Measurements from ENCODE around the gene SLC9A8. TPM values are rescaled to one million over a fixed set of nuclear protein-coding genes. Genes with fewer than 3 reads are reported as not detected.

Gene SLC9A8
- polyA plus RNA-seq, 3 donors from 2014 or later: 2.5 to 9.1 (median 3.2) TPM

- Mint-ChIP-seq H3K9me3 (no peaks in the 10 kb centered on the region), H3K4me3 (no peak overlapping the region), H3K36me3 (peaks cover 16 to 30% (median 16%) of the 10 kb centered on the region in 3 donors), H3K27me3 (ENCODE audit: low read depth in 3 of 3) (peaks cover 0 to 1% (median 0%) of the 10 kb centered on the region in 3 donors), H3K27ac (peak overlapping the region in 1 of 6 donors; percentile 71), H3K4me1 (peaks cover 0 to 3% of the 10 kb centered on the region in 2 donors)
- DNase-seq: no peak
These were observed 57.6 kb downstream of the SLC9A8 start for GRCh38 chr20:49870261-49870660.

- peaks cover 16 to 21% (median 16%) of the 10 kb centered on the region in 3 donors for H3K36me3 Mint-ChIP-seq
- no peak overlapping the region for H3K27ac Mint-ChIP-seq
- H3K4me1 Mint-ChIP-seq: peaks cover 0 to 3% of the 10 kb centered on the region in 2 donors
- no peaks in the 10 kb centered on the region for H3K9me3 Mint-ChIP-seq
- H3K4me3 Mint-ChIP-seq: no peak overlapping the region
- H3K27me3 Mint-ChIP-seq (ENCODE audit: low read depth in 3 of 3): no peaks in the 10 kb centered on the region
- no peak for DNase-seq
These were observed 58.8 kb downstream of the SLC9A8 start for GRCh38 chr20:49871391-49871948.

- Mint-ChIP-seq H3K27me3 (ENCODE audit: low read depth in 3 of 3) (no peaks in the 10 kb centered on the region), H3K36me3 (peaks cover 11 to 15% (median 12%) of the 10 kb centered on the region in 3 donors), H3K9me3 (no peaks in the 10 kb centered on the region), H3K4me1 (no peaks in the 10 kb centered on the region), H3K4me3 (no peak overlapping the region), H3K27ac (no peak overlapping the region)
- no peak for DNase-seq
These were observed 59.4 kb downstream of the SLC9A8 start for GRCh38 chr20:49872056-49872455.

GRCh38 chr20:49874696-49875095, 62.1 kb downstream of the SLC9A8 start:
- Mint-ChIP-seq H3K36me3 (peaks cover 8 to 19% (median 9%) of the 10 kb centered on the region in 3 donors), H3K9me3 (no peaks in the 10 kb centered on the region), H3K27ac (peak overlapping the region in 2 of 6 donors; percentile 45 to 62), H3K4me3 (no peak overlapping the region), H3K4me1 (no peaks in the 10 kb centered on the region), H3K27me3 (ENCODE audit: low read depth in 3 of 3) (no peaks in the 10 kb centered on the region)
- DNase-seq: no peak

GRCh38 chr20:49877386-49877921, 64.8 kb downstream of the SLC9A8 start:
- peak overlapping the region in 1 of 6 donors; percentile 63 for H3K27ac Mint-ChIP-seq
- DNase-seq: no peak
- H3K27me3 Mint-ChIP-seq (ENCODE audit: low read depth in 3 of 3): no peaks in the 10 kb centered on the region
- no peak overlapping the region for H3K4me3 Mint-ChIP-seq
- H3K9me3 Mint-ChIP-seq: no peaks in the 10 kb centered on the region
- H3K36me3 Mint-ChIP-seq: peaks cover 11 to 31% (median 20%) of the 10 kb centered on the region in 3 donors
- H3K4me1 Mint-ChIP-seq: no peaks in the 10 kb centered on the region

GRCh38 chr20:49878977-49879376, 66.3 kb downstream of the SLC9A8 start:
- H3K27me3 Mint-ChIP-seq (ENCODE audit: low read depth in 3 of 3): no peaks in the 10 kb centered on the region
- H3K36me3 Mint-ChIP-seq: peaks cover 11 to 37% (median 22%) of the 10 kb centered on the region in 3 donors
- H3K9me3 Mint-ChIP-seq: no peaks in the 10 kb centered on the region
- H3K27ac Mint-ChIP-seq: no peak overlapping the region
- DNase-seq: no peak
- no peak overlapping the region for H3K4me3 Mint-ChIP-seq
- H3K4me1 Mint-ChIP-seq: no peaks in the 10 kb centered on the region

- H3K36me3 Mint-ChIP-seq: peaks cover 6 to 39% (median 15%) of the 10 kb centered on the region in 3 donors
- H3K27me3 Mint-ChIP-seq (ENCODE audit: low read depth in 3 of 3): peaks cover 0 to 2% (median 0%) of the 10 kb centered on the region in 3 donors
- peak overlapping the region in 1 of 6 donors; percentile 19 for H3K27ac Mint-ChIP-seq
- DNase-seq: no peak
- no peak overlapping the region for H3K4me3 Mint-ChIP-seq
- H3K9me3 Mint-ChIP-seq: no peaks in the 10 kb centered on the region
- no peaks in the 10 kb centered on the region for H3K4me1 Mint-ChIP-seq
These were observed 67.5 kb downstream of the SLC9A8 start for GRCh38 chr20:49880177-49880576.

- H3K4me3 Mint-ChIP-seq: no peak overlapping the region
- peak overlapping the region in 1 of 6 donors; percentile 19 for H3K27ac Mint-ChIP-seq
These were observed 68.3 kb downstream of the SLC9A8 start for GRCh38 chr20:49880724-49881445.

GRCh38 chr20:49882171-49882970, 69.7 kb downstream of the SLC9A8 start:
- no peak overlapping the region for H3K4me3 Mint-ChIP-seq
- DNase-seq: no peak
- H3K27me3 Mint-ChIP-seq (ENCODE audit: low read depth in 3 of 3): peaks cover 0 to 2% (median 0%) of the 10 kb centered on the region in 3 donors
- no peaks in the 10 kb centered on the region for H3K4me1 Mint-ChIP-seq
- H3K27ac Mint-ChIP-seq: peak overlapping the region in 3 of 6 donors; percentile 18 to 43 (median 40)
- H3K36me3 Mint-ChIP-seq: peaks cover 6 to 42% (median 15%) of the 10 kb centered on the region in 3 donors
- no peaks in the 10 kb centered on the region for H3K9me3 Mint-ChIP-seq

More at GRCh38 chr20:49880724-49881445, 68.3 kb downstream of the SLC9A8 start:
- H3K9me3 Mint-ChIP-seq: no peaks in the 10 kb centered on the region
- H3K4me1 Mint-ChIP-seq: no peaks in the 10 kb centered on the region
- DNase-seq: no peak
- H3K36me3 Mint-ChIP-seq: peaks cover 6 to 39% (median 15%) of the 10 kb centered on the region in 3 donors
- peaks cover 0 to 2% (median 0%) of the 10 kb centered on the region in 3 donors for H3K27me3 Mint-ChIP-seq (ENCODE audit: low read depth in 3 of 3)

GRCh38 chr20:49883246-49883802, 70.7 kb downstream of the SLC9A8 start:
- no peak overlapping the region for H3K4me3 Mint-ChIP-seq
- no peak overlapping the region for H3K27ac Mint-ChIP-seq
- H3K9me3 Mint-ChIP-seq: no peaks in the 10 kb centered on the region
- H3K4me1 Mint-ChIP-seq: peaks cover 0 to under 1% of the 10 kb centered on the region in 2 donors
- peaks cover 0 to 3% (median 0%) of the 10 kb centered on the region in 3 donors for H3K27me3 Mint-ChIP-seq (ENCODE audit: low read depth in 3 of 3)
- peaks cover 7 to 36% (median 15%) of the 10 kb centered on the region in 3 donors for H3K36me3 Mint-ChIP-seq
- no peak for DNase-seq

GRCh38 chr20:49885558-49886332, 73.1 kb downstream of the SLC9A8 start:
- Mint-ChIP-seq H3K4me1 (peaks cover 3 to 7% of the 10 kb centered on the region in 2 donors), H3K4me3 (no peak overlapping the region), H3K9me3 (no peaks in the 10 kb centered on the region), H3K36me3 (peaks cover 8 to 41% (median 10%) of the 10 kb centered on the region in 3 donors), H3K27me3 (ENCODE audit: low read depth in 3 of 3) (peaks cover 0 to 4% (median 0%) of the 10 kb centered on the region in 3 donors), H3K27ac (peak overlapping the region in 1 of 6 donors; percentile 12)
- DNase-seq: no peak

GRCh38 chr20:49886571-49887213, 74.1 kb downstream of the SLC9A8 start:
- Mint-ChIP-seq H3K4me1 (peaks cover 3 to 7% of the 10 kb centered on the region in 2 donors), H3K27ac (no peak overlapping the region), H3K4me3 (no peak overlapping the region), H3K36me3 (peaks cover 4 to 37% (median 4%) of the 10 kb centered on the region in 3 donors), H3K27me3 (ENCODE audit: low read depth in 3 of 3) (peaks cover 0 to 4% (median 0%) of the 10 kb centered on the region in 3 donors), H3K9me3 (no peaks in the 10 kb centered on the region)
- no peak for DNase-seq

Measured in immature natural killer cell (primary cell).